ENCODE data around the gene RIN2.
"Not testable (repeated sequence)": the region's sequence is repeated elsewhere in the genome, so short reads cannot be mapped to it uniquely, and the experiment has no call there.

The RIN2 gene

DNA sequence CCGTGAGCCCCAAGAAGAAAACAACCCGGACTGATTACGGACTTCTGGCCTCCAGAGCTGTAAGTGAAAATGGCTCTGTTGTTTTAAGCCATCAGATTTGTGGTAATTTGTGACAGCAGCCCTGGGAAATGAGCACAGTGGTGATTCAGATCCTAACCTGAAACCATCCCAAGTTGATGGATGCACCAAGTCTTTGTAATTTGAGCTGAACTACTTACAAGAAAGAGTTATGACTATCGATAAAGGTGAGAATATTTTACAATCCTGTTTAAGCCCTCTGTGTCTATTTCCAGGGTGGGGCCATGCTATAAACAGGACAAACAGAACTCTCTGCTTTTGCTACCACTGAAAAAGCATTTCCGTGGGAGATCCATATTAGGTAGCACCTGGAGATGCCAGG, 19.1 kb upstream of the RIN2 start:
- no peak for DNase-seq

DNA sequence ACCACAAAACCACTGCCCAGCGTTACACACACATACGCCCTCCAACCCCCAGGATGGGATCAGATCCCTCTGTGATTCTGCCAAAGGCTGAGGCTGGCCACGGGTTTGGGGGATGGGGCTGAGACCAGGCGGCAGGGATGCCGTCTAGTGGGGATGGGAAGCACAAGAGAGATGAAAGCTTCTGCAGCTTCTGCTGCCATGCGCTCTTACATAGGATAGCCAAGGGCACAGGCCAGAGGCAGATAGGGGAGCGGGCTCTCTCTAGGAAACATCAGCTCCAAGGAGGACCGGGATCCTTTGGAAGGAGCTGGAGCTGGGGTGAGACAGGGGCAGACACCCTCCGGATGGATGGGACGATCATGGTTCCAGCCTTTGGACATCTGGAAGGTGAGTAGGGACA, 18.7 kb upstream of the RIN2 start:
- DNase-seq: no peak

DNA sequence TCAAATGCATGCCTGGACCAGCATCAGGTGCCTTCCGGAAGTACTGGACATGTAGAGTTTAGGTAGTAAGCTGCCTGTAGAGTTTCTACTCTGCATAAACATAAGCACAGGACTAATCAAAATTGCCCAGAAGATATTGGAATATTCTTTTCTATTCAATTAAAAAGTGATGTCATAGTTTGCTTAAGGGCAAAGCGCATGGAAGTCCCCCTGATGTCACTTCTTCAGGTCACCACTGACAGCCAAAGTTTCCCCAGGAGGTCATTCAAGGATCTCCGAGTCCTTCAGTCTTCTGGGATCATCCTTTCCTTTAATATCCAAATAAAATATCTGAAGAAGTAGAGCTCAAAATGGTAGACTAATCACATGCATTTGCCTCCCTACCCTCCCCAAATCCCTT, 17.5 kb upstream of the RIN2 start:
- DNase-seq: no peak

DNA sequence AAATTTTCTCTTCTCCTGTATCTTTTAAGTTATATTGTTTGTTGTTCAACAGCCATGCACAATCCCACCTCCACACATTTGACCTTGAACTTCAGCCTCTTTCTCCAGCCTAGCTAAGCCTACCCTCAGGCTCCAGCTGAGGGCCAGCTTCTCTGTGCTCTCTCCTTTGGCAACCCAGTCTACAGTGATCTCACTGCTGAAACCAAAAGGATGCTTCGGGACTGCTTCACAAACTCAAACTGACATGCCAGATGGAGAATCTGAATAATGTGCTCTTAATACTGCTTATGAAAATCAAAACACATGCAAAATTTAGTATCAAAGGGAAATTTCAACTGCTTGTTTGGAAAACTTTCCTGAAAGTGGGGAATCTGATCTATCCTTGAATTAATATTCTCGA, 16.1 kb upstream of the RIN2 start:
- no peak for DNase-seq

DNA sequence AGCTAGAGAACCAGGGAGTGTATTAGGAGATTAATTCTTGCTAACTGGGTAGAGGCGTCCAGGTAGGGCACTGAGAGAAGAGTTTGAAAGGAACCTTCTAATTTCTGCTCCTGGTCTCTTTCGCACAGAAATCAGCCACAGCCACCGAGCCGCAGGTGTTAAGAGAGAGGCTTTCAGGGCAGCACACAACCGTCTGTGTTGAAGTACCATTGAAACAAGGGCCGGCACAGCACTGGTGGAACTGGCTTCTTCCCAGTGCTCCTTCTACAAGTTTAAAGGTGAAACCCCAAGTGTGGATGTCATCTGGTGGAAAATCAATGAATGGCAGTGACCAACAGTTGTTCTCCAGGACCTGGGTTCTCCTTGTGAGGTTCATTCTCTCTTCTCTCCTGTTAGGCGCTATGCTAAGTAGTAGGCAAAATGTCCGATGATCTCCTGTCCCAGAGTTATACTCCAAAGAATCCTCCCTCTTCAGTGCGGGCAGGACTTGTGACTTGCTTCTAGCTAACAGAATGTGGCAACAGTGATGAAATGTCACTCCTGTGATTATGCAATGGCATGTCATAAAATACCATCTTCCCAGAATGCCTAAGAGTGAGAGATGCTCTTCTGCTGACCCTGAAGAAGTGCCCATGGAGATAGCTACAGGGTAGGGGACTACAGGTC, 15.0 kb upstream of the RIN2 start:
- DNase-seq: no peak

DNA sequence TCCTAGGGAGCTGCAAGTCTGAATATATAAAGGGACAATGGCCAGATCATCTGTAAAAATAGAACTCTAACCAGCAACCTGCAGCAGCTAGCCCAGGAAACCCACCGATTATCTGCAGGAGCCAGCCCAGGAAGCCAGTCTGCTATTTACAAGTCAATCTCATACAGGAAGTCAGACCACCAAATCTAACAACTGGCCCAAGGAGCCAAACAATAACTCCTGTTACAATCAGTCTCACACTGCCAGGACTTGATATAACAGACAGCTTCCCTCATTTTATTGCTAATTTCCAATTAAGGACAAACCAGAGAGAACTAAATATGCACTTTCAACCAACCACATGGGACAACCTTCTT, 14.4 kb upstream of the RIN2 start:
- no peak for DNase-seq

DNA sequence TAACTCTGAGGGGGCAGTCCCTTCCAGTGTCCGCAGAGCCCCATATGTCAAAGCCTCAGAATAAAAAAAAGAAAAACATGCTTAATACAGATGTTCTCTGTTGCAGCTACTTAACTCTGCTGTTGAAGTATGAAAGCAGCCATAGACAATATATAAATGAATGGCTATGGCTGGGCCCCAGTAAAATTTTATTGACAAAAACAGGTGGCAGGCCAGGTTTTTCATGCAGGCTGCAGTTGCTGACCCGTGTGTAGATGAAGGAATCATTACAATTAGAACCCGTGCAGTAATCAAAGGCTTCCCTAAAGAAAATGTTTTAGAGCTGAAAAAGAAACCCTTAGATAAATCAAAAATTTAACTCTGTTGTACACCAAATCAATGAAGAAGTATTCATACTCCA, 13.0 kb upstream of the RIN2 start:
- DNase-seq: no peak

DNA sequence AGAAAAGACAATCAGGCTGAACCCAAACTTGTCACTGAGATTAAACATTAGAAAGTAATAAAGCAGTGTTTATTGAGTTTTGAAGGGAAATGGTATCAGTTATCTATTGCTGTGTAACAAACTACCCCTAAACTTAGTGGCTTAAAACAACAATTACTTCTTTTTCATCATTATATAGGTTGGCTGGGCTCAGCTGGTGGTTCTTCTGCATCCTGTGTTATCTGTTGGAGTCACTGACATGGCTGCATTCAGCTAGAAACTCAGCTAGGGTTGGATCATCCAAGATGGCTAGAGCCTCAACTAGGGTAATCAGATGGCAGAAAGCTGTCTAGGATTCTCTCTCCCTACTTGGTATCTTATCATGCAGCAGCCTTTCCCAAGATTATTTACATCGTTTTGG, 12.5 kb upstream of the RIN2 start:
- no peak for DNase-seq

DNA sequence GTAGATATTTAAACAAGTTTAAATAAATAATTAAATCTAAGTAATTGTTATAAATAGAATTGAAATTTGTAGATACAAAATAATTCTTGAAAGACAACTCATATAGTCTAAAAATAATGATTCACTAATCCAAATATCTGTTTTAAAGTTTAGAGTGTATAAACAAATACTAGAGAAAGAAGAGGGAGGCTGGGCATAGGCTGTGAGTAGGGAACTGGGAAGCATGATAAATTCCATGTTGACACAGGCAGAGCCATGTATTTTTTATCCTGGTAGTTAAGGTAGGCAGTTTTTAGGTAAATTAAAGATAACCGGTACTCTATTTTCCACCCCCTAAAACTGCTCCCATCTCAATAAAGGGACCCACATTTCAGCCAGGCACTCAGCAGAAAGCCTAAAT, 11.7 kb upstream of the RIN2 start:
- DNase-seq: no peak

DNA sequence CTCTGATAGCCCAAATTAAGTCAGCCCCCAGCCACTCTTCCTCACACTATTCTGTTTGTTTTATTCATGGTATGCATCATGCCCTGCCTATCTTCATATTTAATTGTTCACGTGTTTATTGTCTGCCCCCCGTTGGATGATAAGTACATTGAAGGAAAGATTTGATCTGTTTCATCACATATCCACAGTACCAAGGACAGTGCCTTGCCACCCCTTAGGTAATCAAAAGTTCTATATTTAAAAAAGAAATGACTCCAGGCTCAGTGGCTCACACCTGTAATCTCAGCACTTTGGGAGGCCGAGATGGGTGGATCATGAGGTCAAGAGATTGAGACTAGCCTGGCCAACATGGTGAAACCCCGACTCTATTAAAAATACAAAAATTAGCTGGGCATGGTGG, 10.2 kb upstream of the RIN2 start:
- no peak for DNase-seq

DNA sequence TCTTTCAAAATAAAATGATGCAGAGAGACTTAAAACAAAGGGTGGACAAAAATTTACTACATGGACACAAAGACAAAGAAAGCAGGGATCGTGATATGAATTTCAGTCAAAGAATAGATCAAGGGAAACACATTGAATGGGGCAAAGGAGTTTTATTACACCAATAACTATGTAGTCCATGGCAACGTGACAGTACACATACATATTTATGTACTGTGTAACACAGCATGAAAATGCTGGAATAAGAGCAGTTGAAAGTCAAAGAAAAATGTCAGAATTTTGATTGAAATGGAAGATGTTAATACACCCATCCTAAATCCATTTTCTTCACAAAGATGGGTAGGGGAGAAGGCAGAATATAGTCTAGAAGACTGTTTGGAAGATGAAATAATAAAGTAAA, 9.4 kb upstream of the RIN2 start:
- DNase-seq: no peak

DNA sequence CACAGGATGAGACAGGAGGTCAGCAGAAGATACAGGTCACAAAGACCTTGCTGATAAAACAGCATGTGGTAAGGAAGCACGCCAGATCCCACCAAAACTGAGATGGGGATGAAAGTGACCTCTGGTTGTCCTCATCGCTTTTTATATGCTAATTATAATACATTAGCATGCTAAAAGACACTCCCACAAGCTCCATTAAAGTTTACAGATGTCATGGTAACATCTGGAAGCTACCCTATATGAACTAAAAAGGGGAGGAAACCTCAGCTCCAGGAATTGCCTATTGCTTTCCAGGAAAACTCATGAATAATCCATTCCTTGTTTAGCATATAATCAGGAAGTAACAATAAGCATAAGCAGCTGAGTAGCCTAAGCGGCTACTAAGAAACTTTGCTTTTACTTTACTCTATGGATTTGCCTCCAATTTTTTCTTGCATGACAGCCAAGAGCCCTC, 8.4 kb upstream of the RIN2 start:
- DNase-seq: no peak

DNA sequence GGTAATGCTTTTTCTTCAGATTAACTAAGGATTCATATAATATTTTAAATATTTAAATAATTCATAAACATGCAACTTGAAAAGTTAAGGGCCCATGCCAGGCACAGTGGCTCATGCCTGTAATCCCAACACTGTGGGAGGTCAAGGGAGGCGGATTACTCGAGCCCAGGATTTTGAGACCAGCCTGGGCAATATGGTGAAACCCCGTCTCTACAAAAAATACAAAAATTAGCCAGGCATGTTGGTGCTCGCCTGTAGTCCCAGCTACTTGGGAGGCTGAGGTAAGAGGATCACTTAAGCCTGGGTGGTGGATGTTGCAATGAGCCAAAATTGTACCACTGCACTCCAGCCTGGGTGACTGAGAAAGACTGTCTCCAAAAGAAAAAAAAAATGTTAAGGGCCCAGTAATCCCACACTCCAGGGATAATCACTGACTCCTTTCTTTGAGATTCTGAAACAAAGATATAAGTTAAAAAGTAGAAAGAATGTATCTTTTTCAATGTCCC, 7.9 kb upstream of the RIN2 start:
- DNase-seq: no peak

DNA sequence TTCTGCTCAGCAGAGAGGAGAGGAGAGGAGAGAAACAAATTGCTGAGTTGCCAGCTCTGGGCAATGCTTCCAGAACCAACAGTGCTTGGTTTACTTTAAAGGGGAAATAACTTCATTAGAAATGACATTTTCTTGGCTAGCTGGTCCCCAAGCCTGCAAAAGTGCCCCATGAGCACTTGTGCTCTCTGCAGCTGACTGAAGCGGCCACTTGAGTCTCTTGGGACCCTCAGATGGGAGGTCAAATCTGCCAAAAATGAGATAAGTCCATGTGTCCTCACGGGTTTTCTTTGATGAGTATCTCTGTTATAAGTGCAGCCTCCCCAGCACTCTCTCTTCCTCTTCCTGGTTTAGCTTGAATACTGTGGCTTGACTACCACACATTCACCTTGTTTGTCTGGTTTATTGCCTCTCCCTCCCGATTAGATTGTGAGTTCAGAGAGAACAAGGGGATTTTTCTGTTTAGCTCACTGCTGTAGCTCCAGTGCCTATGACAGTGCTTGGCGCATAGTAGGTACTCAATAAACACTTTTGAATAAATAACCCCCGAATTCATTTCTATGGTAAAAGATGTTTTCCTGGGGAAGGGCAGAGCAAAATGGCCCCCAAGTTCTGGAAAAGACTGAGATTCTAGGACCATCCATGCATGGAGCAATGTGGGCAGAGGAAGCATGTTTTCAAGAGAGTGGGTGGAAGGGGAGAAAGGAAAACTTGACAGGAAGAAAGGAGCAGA, 7.0 kb upstream of the RIN2 start:
- DNase-seq: no peak

DNA sequence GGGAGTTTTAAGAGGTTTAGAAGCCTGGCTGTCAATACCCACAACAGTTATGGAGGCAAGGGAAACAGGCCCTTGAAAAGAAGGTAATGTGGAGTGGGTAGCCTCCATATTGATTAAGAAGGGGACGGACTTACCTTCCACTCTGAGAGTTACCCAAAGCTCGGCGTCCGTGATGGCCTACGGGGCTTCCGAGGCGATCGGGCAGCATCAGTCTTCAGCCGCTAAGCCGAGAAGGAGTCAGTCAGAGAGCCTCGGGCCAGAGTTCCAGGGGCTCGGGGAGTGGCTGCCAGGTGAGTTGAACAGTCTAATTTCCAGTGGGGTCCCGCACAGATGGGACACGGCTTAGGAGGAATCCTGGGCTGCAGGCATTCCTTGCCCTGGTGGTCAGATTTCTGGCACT, 3.9 kb upstream of the RIN2 start:
- DNase-seq: not testable (repeated sequence)

DNA sequence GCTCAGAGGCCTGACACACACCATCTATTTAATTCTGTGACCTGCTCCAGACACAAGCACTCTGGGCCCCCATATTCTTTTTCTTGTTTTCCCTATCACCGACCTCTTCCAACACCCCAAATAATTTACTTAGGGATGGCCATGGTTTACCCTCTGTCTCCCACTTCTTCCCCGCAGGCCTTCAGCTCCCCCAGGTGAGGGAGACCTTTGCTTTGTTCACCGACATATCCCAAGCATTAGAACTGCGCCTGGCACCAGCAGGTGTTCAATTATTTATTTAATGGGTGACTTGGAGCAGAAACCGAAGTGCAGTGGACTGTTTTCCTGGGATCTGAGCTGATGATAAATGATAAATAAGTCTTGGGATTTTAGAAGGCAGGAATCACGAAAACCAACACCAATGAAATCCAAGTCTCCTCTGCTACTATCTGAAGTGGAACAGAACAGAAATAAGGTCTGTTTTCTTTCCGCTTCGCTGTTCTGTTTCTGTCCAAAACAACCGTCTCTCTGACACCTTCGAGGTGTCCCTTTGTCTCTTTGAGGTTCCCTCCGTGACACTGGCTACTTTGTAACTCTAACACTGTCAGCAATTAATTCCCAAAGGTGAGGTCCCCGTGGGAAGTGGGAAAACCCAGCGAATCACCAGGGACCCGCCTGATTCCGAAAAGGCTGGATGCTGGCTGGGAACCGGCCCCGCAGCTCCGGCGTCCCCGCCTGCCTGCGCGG, 1.1 kb upstream of the RIN2 start:
- DNase-seq: no peak

DNA sequence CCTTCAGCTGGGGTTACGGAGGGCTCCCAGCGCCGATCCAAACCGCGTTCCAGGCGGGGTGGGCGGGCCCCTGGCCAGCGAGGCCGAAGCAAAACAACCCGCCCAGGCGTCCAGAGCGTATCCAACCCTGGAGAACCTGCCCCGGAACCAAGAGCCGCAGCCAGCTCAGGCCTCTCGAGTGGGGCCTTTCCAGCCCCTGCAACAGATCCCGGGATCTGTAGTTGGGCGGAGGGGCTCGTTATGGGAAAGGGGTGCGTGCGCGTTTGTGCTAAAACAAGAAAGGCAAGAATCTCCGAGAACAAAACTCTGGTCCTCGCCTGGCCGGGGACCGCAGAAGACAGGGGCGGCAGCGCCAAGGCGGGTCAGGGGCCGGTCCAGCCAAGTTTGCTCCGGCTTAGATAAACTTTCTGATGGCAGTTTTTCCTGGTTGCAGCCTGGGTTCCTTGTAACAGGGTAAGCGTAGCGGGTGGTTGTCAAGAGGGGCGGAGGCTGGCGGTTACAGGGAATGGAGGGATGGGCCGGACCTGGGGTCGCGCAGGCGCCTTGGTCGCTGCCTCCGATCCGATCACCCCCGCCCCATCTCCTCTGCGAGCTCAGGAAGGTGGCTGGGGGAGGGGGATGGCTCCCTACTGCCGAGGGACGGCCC, 448 bp upstream of the RIN2 start:
- DNase-seq: no peak

DNA sequence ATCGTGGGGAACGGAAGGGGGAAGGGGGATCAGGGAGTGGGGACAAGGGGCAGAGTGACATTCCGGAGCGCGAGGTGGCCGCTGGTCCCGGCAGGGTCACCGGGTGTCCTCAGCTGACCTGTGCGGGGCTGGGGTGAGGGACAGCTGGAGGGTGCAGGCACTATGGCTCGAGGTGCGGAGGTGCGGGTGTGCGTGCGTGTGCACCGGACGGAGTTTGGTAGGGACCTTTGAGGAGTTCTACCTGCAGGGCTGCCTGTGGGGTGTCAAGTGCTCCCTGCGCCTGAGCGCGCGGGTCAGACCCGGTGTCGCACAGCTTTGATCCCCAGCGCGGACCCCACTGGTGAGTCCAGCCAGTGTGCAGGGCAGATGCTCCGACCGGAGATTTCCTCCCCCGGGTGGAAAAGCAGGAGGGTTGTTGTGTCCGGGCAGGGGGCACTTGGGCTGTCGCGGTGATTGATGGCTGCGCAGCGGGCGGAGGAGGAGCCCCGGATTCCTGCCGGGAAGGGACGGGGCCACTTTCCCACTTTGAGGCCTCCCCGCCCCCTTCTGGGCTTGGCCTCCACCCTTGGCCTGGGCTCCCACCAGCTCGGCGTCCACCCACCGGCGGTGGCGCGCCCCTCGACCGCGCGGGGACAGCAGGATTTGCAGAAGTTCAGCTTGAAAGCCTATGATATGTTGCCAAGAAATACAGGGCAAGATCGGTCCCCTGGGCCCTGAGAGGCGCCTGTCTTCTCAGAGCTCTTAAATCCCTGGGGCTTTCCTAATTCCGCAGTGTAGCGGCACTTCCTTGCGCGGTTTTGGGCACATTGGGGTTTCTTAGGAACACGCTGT, 658 bp downstream of the RIN2 start:
- DNase-seq: no peak

DNA sequence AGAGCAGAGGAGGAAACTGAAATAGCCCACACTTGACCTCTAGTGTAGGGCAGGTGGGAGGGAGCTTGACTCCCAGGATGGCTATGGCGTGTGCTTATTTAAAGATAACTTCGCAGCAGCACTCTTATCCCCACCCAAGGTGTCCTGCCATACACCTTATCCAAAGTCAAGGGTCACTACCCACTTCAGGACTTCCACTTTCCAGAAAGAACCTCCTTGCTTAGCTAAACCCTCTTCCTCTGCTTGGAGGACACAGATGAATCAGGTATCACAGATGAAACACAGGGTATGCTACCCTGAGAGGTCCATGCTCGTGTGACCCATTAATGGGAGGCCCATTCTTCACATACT, 2.3 kb downstream of the RIN2 start:
- no peak for DNase-seq

DNA sequence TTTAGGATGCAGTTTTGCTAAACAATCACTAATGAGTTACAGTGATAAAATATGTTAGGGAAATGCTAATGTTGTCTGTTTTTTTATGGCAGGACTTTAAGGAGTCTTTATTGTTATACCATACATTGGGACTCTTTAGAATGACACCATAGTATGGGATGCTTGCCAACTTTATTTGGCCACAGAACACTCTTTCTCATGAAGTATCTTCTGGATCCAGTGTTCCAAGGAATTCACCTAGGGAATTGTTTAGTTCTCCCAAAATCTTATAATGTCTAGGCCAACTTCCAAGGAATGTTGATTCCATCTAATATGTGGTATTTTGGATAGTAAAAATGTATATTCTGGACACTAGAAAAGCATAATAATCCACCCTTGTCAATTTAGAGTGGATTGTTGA, 3.3 kb downstream of the RIN2 start:
- no peak for DNase-seq

DNA sequence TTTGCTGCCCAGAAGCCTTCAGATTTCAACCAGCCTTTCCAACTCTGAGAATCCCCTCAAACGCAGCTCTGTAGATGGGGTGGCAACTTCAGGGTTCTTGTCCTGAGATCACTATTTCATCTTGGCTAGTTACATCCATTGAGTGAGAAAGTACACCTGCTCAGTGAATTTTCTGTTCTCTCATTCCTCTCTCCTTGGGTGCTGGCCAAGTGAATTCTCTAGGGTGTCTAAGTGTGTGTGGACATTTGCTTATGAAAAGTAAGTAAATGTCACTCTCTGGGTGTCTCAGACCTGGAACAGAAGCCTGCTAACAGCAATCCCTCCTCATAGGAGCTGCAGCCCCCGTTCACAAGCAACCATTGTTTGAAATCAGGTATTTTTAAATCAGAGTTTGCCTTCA, 3.8 kb downstream of the RIN2 start:
- no peak for DNase-seq

DNA sequence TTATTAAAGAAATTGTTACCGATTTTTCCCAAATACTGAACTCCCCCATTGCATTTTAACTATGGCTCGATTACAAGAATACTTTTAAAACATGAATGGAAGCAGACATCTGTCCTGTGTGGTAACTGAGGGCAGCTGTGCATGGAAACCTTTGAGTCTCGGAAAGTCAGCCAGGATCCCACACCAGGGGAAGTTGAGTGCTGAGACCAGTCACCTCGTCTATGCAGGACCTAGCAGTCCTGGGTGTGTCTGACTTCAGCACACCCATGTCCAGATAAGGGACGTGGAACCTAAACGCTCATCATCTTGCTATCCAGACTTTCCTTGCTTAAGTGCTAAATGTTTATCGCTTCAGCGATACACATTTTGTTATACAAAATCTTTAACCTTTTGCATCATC, 6.1 kb downstream of the RIN2 start:
- DNase-seq: no peak

DNA sequence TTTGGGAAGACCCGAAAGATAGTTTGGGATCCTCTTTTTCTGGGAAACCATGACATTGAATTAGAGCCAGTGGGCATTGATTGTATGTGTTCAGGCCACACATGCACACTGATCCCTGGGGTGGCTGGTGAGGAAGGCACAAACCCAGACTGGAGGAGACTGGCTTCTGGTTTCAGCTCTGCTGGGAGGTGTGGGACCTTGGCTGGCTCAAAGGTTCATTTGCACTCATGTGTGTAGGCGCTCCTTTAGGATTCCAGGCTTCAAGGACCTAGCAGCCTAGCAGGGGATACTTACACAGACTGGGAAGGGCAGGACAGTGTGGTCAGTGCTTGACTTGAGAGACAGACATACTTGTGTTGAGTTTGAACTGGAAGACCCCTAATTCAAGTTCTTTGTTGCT, 7.2 kb downstream of the RIN2 start:
- no peak for DNase-seq

Data from stimulated activated naive CD4-positive, alpha-beta T cell (primary cell).